Measurements from ENCODE around the gene PDIA4.

Gene PDIA4

DNA sequence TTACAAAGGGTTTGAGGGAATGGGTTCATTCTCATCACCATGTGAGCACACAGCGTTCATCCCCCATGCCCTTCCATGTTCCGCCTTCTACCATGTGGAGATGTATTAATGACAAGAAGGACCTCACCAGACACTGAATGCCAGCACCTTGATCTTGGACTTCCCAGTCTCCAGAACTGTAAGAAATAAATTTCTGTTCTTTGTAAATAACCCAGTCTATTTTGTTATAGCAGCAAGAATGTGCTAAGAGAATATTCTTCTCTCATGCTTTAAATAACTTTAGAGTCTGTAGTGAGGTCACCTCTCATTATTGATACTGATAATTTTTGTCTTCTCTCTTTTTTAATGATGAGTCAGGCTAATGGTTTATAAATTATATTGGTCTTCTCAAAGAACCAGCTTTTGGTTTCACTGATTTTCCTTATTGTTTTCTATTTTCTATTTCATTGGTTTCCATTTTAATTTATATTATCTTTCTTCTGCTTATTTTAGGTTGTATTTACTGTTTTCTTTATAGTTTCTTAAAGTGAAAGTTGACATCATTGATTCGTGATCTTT, 3.1 kb upstream of the PDIA4 start:
- TF ChIP-seq ZBTB7A (IDR thresholded peaks at IDR 0.05; ENCODE audit: low read depth) (no peak), FOXM1 (IDR thresholded peaks at IDR 0.05; ENCODE audit: borderline replicate concordance, low read depth) (no peak), CEBPB (IDR thresholded peaks at IDR 0.05) (no peak), MAX (IDR thresholded peaks at IDR 0.05) (no peak), TEAD4 (IDR thresholded peaks at IDR 0.05) (no peak), EP300 (IDR thresholded peaks at IDR 0.05; ENCODE audit: borderline replicate concordance) (no peak), CREB1 (IDR thresholded peaks at IDR 0.05; ENCODE audit: low read depth) (no peak), NFIC (IDR thresholded peaks at IDR 0.05) (no peak), RAD21 (IDR thresholded peaks at IDR 0.05; ENCODE audit: low read depth) (no peak)
- TF ChIP-seq, protein P1, sequence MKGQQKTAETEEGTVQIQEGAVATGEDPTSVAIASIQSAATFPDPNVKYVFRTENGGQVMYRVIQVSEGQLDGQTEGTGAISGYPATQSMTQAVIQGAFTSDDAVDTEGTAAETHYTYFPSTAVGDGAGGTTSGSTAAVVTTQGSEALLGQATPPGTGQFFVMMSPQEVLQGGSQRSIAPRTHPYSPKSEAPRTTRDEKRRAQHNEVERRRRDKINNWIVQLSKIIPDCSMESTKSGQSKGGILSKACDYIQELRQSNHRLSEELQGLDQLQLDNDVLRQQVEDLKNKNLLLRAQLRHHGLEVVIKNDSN (IDR thresholded peaks at IDR 0.05): no peak

- no peak for TF ChIP-seq RAD21 (IDR thresholded peaks at IDR 0.05; ENCODE audit: low read depth)
- TF ChIP-seq ZBTB7A (IDR thresholded peaks at IDR 0.05; ENCODE audit: low read depth): peak; percentile 64; the same call in 1 of the 2 replicates
Measured at GRCh38 chr7:149027611-149028345, 527 bp downstream of the PDIA4 start.

- TF ChIP-seq ZBTB7A (IDR thresholded peaks at IDR 0.05; ENCODE audit: low read depth) (no peak), YY1 (IDR thresholded peaks at IDR 0.05; ENCODE audit: low read depth) (no peak), TEAD4 (IDR thresholded peaks at IDR 0.05) (no peak), TCF12 (IDR thresholded peaks at IDR 0.05; ENCODE audit: low read depth) (no peak), TAF1 (IDR thresholded peaks at IDR 0.05; ENCODE audit: low read depth) (no peak)
Measured at GRCh38 chr7:149027055-149027454, 1.2 kb downstream of the PDIA4 start.

- TF ChIP-seq NFIC (IDR thresholded peaks at IDR 0.05) (no peak), TAF1 (IDR thresholded peaks at IDR 0.05; ENCODE audit: low read depth) (no peak), ZBTB7A (IDR thresholded peaks at IDR 0.05; ENCODE audit: low read depth) (no peak), CREB1 (IDR thresholded peaks at IDR 0.05; ENCODE audit: low read depth) (no peak), TEAD4 (IDR thresholded peaks at IDR 0.05) (no peak), TCF12 (IDR thresholded peaks at IDR 0.05; ENCODE audit: low read depth) (no peak), MAX (IDR thresholded peaks at IDR 0.05) (no peak), EGR1 (IDR thresholded peaks at IDR 0.05) (no peak), FOXM1 (IDR thresholded peaks at IDR 0.05; ENCODE audit: borderline replicate concordance, low read depth) (no peak), RAD21 (IDR thresholded peaks at IDR 0.05; ENCODE audit: low read depth) (no peak), EP300 (IDR thresholded peaks at IDR 0.05; ENCODE audit: borderline replicate concordance) (no peak), CEBPB (IDR thresholded peaks at IDR 0.05) (no peak), YY1 (IDR thresholded peaks at IDR 0.05; ENCODE audit: low read depth) (no peak)
- TF ChIP-seq, protein P1 (IDR thresholded peaks at IDR 0.05): no peak
- TF ChIP-seq, protein P2, sequence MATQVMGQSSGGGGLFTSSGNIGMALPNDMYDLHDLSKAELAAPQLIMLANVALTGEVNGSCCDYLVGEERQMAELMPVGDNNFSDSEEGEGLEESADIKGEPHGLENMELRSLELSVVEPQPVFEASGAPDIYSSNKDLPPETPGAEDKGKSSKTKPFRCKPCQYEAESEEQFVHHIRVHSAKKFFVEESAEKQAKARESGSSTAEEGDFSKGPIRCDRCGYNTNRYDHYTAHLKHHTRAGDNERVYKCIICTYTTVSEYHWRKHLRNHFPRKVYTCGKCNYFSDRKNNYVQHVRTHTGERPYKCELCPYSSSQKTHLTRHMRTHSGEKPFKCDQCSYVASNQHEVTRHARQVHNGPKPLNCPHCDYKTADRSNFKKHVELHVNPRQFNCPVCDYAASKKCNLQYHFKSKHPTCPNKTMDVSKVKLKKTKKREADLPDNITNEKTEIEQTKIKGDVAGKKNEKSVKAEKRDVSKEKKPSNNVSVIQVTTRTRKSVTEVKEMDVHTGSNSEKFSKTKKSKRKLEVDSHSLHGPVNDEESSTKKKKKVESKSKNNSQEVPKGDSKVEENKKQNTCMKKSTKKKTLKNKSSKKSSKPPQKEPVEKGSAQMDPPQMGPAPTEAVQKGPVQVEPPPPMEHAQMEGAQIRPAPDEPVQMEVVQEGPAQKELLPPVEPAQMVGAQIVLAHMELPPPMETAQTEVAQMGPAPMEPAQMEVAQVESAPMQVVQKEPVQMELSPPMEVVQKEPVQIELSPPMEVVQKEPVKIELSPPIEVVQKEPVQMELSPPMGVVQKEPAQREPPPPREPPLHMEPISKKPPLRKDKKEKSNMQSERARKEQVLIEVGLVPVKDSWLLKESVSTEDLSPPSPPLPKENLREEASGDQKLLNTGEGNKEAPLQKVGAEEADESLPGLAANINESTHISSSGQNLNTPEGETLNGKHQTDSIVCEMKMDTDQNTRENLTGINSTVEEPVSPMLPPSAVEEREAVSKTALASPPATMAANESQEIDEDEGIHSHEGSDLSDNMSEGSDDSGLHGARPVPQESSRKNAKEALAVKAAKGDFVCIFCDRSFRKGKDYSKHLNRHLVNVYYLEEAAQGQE (IDR thresholded peaks at IDR 0.05; ENCODE audit: low read depth): no peak
Measured at GRCh38 chr7:149023662-149024061, 4.6 kb downstream of the PDIA4 start.

- TF ChIP-seq EP300 (IDR thresholded peaks at IDR 0.05; ENCODE audit: borderline replicate concordance) (no peak), TEAD4 (IDR thresholded peaks at IDR 0.05) (no peak), CREB1 (IDR thresholded peaks at IDR 0.05; ENCODE audit: low read depth) (no peak), ZBTB7A (IDR thresholded peaks at IDR 0.05; ENCODE audit: low read depth) (no peak), MAX (IDR thresholded peaks at IDR 0.05) (no peak), NFIC (IDR thresholded peaks at IDR 0.05) (no peak)
- TF ChIP-seq, protein P1 (IDR thresholded peaks at IDR 0.05): no peak
Measured at GRCh38 chr7:149022756-149023360, 5.4 kb downstream of the PDIA4 start.

DNA sequence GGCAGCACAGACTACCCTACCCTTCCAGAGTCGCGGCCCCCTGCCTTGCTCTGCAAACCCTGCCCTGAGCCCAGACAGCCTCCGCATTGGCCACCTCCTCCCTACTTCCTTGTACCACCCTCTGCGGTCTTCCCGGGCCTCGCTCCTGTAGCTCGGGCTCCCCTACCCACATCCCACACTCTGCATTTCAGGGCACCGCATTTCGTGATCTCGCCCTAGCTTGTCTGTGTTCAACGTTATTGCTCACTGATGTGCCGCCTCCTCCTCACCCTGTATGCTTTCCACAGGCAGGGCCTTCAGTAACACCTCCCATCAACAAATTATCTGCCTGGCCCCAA, 6.6 kb downstream of the PDIA4 start:
- TF ChIP-seq NFIC (IDR thresholded peaks at IDR 0.05): no peak
- no peak for TF ChIP-seq TEAD4 (IDR thresholded peaks at IDR 0.05)
- TF ChIP-seq, protein P2 (IDR thresholded peaks at IDR 0.05; ENCODE audit: low read depth): no peak
- TF ChIP-seq YY1 (IDR thresholded peaks at IDR 0.05; ENCODE audit: low read depth): no peak
- no peak for TF ChIP-seq MAX (IDR thresholded peaks at IDR 0.05)
- TF ChIP-seq FOXM1 (IDR thresholded peaks at IDR 0.05; ENCODE audit: borderline replicate concordance, low read depth): no peak
- TF ChIP-seq, protein P1 (IDR thresholded peaks at IDR 0.05): no peak
- no peak for TF ChIP-seq TCF12 (IDR thresholded peaks at IDR 0.05; ENCODE audit: low read depth)
- TF ChIP-seq EP300 (IDR thresholded peaks at IDR 0.05; ENCODE audit: borderline replicate concordance): no peak
- no peak for TF ChIP-seq CREB1 (IDR thresholded peaks at IDR 0.05; ENCODE audit: low read depth)
- TF ChIP-seq EGR1 (IDR thresholded peaks at IDR 0.05): no peak
- no peak for TF ChIP-seq RAD21 (IDR thresholded peaks at IDR 0.05; ENCODE audit: low read depth)
- no peak for TF ChIP-seq TAF1 (IDR thresholded peaks at IDR 0.05; ENCODE audit: low read depth)
- TF ChIP-seq CEBPB (IDR thresholded peaks at IDR 0.05): no peak
- no peak for TF ChIP-seq ZBTB7A (IDR thresholded peaks at IDR 0.05; ENCODE audit: low read depth)

Measured in Ishikawa (cell line).